RKO (cell line): ENCODE measurements around the gene ZCCHC3.

Experiments
- DNase-seq: peaks from one replicate; pipeline ENCODE4 v3.0.0-alpha.2; 2016; ENCODE audit warnings: low spot score

The ZCCHC3 gene

GRCh38 chr20:286508-286907 is 10.9 kb upstream of the ZCCHC3 start:
- DNase-seq, result no peak

DNA sequence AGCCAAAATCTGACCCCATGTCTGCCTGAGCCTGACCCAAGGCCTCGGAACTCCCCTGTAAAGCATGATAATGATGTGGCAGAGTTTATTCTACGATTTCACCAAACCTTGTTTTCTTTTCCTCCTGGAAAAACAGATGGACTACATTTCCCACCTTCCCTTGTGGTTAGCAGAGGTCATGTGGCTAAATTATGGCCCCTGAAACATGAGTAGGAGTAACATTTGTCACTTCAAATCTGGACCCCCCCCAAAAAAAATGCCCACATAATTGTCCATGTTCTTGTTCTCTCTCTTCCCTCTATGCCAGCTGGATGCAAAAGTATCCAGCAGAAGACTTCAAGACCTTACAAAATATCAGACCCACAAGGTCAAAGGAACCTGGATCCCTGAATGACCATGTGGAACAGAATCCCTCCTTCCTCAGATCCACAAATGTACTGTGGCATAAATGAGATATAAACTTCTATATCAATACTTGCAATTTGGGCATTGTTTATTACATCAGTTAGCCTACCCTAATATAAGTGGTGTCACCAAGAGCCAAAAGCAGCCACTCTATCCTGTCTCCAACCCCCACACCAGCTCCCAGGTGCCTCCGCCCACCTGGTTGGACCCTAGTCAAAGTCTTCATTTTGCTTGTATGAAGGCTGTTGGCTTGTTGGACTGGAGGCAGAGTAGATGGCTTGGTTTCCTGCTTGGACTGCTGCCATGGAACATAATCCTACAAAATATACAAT is 8.2 kb upstream of the ZCCHC3 start:
- peak; percentile 49 for DNase-seq

- no peak for DNase-seq
Measured at GRCh38 chr20:289693-290083, 7.7 kb upstream of the ZCCHC3 start.

- peak; percentile 96 for DNase-seq
Measured at GRCh38 chr20:290084-290831, 7.1 kb upstream of the ZCCHC3 start, which contains the start of gene C20orf96. Gene C20orf96 (minus strand): TSS chr20:290750. CDS start chr20:290610, 140 bp downstream.

GRCh38 chr20:294602-295001 is 2.8 kb upstream of the ZCCHC3 start:
- no peak for DNase-seq

DNA sequence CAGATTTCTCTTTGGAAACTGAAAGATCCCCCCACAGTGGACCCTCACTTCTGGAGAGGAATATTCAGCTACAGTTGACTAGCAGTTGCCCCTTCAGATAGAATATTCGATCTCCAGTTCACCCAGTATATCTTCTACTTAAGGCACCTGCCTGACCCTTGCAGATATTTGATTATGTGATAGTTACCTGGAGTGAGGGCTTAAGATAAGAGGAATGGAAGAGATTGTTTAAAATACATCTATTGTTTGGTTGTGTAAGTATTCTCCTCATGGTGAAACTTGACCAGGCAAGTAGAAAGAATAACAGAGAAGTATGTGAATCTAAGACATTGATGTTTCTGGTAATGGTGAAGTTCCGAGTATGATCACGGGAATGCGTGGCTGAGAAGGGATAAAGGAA is 1.6 kb upstream of the ZCCHC3 start:
- no peak for DNase-seq

GRCh38 chr20:297925-298775 is 780 bp downstream of the ZCCHC3 start:
- DNase-seq, result peak; percentile 83

- no peak for DNase-seq
Measured at GRCh38 chr20:298776-299391, 1.5 kb downstream of the ZCCHC3 start.

GRCh38 chr20:300345-300990 is 3.1 kb downstream of the ZCCHC3 start:
- no peak for DNase-seq

DNA sequence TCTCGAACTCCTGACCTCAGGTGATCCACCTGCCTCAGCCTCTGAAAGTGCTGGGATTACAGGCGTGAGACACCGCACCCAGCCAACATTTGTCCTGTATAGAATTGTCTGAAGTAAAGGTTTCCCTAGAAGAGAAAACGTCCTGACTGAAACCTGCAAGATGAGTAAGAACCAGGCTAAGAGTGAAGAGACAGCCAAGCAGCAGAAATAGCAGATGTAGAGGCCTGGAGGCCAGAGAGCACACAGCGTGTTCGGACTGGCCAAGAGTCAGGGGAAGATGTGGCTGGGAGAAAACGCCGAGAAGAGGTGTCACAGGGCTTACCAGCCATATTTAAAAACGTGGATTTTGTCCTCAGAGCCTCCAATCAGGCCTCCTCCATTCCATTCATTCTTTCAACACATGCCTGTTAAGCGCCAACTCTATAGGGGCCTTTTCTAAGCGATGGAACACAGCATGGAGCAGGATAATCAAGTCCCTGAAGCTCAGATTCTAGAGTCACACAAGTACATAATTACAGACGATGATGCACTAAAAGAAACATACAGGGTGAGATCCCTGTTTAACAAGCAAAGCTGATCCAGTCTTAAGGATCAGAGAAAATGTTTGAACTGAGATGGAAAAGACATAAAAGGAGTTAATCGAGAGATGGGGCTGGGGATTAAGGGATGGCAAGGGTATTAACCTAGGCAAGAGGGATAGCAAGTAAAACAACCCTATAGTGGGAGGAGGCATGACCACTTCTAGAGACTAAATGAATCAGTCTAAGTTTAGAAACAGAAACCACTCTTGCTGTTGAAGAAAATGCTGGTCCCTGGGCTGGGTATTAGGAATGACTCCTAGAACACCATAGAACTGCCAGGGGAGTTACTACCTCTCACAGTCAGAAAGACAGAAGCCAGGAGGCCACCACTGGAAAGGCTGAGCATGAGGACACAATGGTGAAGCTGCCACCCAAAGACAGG is 4.8 kb downstream of the ZCCHC3 start:
- DNase-seq, result no peak

DNA sequence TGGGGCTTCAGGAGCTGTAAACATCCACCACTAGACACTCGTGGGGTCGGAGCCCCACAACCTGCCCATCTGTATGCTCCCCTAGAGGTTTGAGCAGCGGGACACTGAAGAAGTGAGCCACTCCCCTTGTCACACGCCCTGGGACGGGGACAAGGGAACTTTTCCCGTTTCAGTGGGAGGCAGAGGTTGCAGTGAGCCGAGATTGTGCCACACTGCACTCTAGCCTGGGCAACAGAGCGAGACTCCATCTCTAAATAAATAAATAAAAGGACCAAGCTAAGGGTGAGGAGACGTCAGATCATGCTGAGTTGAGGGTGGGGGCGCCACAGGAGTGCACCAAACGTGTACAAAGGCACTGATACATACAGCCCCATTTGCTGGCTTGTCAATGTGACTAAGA is 8.4 kb downstream of the ZCCHC3 start:
- no peak for DNase-seq

GRCh38 chr20:308427-309038 is 11.2 kb downstream of the ZCCHC3 start:
- no peak for DNase-seq

- DNase-seq, result no peak
Measured at GRCh38 chr20:309306-309840, 12.0 kb downstream of the ZCCHC3 start.

DNA sequence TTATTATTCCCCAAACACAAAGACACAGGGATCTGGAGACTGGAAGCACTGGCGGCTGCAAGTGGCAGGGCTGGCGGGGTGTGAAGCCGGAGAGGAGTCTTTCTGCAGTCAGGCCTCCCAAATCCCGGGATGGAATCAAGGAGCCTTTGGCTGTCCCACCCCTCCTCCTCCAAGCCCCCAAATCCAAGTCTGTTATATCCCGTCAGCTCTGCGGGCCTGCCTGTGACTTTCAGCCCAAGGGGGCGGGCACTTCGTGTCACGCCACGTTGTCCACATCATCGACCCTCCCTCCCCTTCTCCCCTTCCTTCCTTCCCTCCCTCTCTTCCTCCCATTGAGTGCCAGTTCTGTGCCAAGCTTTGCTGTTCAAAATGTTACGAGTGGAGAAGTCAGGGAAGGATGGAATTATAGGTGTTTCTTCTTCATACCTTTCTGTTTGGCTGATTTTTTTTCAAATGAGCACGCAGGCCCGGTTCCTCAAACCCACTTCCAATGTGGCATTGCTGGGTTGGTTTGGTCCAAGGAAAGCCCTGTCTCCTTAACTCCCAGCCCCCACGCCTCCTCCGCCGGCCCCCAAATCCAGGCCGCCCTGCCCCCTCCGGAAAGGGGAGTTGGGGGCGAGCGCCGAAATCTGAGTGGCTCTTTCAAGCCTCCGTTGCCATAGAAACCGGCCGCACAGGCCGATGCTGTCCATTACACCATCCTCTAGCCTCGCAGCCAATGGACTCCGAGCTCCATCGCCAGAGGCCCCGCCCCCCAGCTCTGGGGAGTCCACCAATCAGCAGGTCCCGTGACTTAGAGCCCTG is 12.7 kb downstream of the ZCCHC3 start:
- DNase-seq, result no peak

- no peak for DNase-seq
Measured at GRCh38 chr20:310645-311044, 13.3 kb downstream of the ZCCHC3 start.

- DNase-seq, result no peak
Measured at GRCh38 chr20:311609-312008, 14.2 kb downstream of the ZCCHC3 start.

GRCh38 chr20:312067-312466 is 14.7 kb downstream of the ZCCHC3 start:
- DNase-seq, result no peak

- DNase-seq, result no peak
Measured at GRCh38 chr20:312866-313265, 15.5 kb downstream of the ZCCHC3 start.

DNA sequence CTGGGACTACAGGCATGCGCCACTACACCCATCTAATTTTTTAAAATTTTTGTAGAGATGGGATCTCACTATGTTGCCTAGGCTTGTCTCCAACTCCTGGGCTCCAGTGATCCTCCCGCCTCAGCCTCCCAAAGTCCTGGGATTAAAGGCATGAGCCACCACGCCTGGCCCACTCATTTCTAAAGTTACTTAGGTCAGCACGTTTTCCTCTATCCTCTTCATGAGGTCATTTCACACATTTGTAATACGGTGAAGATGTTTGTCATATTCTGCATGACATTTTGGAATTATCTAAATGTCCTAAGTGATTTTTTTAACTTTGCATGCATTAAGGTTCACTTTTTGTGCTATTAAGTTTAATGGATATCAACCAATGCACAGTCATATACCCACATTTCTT is 16.0 kb downstream of the ZCCHC3 start:
- DNase-seq, result no peak
